Measurements from ENCODE around the gene KCNH4. TPM values are rescaled to one million over a fixed set of nuclear protein-coding genes. Genes with fewer than 3 reads are reported as not detected.

The KCNH4 gene
- total RNA-seq, 2 experiments from 2014 or later = not detected

DNA sequence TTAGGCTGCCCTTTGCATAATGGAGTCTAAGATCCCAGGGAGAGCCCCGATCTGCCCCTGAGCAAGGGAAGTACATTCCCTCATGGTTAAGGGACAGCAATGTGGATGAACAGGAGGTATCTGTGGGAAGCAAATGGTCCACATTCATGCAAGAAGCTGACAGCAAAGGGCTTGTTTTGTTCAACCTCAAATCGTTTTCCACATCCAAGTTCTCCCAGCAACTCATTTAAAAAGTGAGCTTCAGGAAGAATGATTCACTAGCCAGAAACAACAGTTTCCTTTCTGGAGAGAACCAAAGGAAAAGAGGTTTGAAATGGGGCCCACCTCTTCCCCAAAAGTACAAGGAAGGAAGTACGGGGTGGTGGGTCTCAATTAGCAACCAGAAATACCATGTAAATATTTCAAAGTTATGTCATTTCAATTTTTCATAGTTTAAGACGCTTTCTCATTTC lies 48.9 kb downstream of the KCNH4 start:
- H2AFZ ChIP-seq (ENCODE audit: low read length) = no peak overlapping the region
- BruUV-seq (replicated peaks) = no TSS peak
- 0 out of 2 replicates have a peak, but pooled peaks cover 5% of the 10 kb centered on the region for H4K20me1 ChIP-seq (ENCODE audit: insufficient read depth, low read length)
- H3K27ac ChIP-seq (ENCODE audit: low read depth, low read length, poor library complexity, severe bottlenecking) = peak overlapping the region; percentile 94
- intact Hi-C loops (cut with micrococcal nuclease; ENCODE audit: unreplicated experiment) = loop anchor here (5.0 kb wide), 2 partner anchors 50 to 405 kb away; partner anchors contain the start of genes KCNH4 and NAGLU
- H3K4me2 ChIP-seq (ENCODE audit: low read length) = peak overlapping the region; percentile 85
- ChIA-PET CTCF (ENCODE audit: unreplicated experiment) (interaction anchor here (2.3 kb wide), 1 partner anchor 12 kb away, joined by 12 read pairs; the partner anchor contains the start of gene KAT2A), POLR2A (interaction anchor here (1.0 to 1.7 kb wide), 3 partner anchors 11 to 22 kb away, joined by 4 to 8 read pairs (median 6); partner anchors contain the start of gene KAT2A)
- peaks cover 71% of the 10 kb centered on the region for H3K36me3 ChIP-seq (ENCODE audit: insufficient read depth, low read length)
- peaks cover 54% of the 10 kb centered on the region for H3K79me2 ChIP-seq (ENCODE audit: insufficient read depth, low read depth, low read length)
- DNase-seq (ENCODE audit: low spot score) = no peak
- TF ChIP-seq, protein P1, sequence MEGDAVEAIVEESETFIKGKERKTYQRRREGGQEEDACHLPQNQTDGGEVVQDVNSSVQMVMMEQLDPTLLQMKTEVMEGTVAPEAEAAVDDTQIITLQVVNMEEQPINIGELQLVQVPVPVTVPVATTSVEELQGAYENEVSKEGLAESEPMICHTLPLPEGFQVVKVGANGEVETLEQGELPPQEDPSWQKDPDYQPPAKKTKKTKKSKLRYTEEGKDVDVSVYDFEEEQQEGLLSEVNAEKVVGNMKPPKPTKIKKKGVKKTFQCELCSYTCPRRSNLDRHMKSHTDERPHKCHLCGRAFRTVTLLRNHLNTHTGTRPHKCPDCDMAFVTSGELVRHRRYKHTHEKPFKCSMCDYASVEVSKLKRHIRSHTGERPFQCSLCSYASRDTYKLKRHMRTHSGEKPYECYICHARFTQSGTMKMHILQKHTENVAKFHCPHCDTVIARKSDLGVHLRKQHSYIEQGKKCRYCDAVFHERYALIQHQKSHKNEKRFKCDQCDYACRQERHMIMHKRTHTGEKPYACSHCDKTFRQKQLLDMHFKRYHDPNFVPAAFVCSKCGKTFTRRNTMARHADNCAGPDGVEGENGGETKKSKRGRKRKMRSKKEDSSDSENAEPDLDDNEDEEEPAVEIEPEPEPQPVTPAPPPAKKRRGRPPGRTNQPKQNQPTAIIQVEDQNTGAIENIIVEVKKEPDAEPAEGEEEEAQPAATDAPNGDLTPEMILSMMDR (conservative IDR thresholded peaks at IDR 0.05; ENCODE audit: low read length) = no peak
- peak overlapping the region; percentile 43 for H3K4me3 ChIP-seq (ENCODE audit: low read depth, low read length, poor library complexity, severe bottlenecking)
- H3K9me3 ChIP-seq (ENCODE audit: low read length) = no peaks in the 10 kb centered on the region
- H3K4me1 ChIP-seq (ENCODE audit: insufficient read depth, low read length, poor library complexity, severe bottlenecking) = peaks cover 65% of the 10 kb centered on the region
- no peaks in the 10 kb centered on the region for H3K9me2 ChIP-seq (ENCODE audit: insufficient read depth, low read length)

DNA sequence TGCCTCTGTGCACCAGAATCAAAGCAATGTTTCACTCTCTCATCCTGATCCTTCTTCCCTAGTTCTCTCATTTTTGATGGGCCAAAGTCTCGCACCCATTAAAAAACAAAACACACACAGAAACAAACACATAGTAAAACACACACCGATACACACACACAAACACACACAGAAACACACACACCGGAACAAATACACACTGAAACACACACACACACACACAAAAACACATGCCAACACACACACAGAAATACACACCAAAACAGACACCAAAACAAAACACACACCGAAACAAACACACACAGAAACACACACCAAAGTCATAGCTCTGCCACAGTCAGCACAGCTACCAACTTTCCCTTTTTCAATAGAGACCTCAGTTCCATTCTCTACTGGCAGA lies 49.7 kb downstream of the KCNH4 start:
- TF ChIP-seq EZH2phosphoT487 (IDR thresholded peaks at IDR 0.05; ENCODE audit: borderline replicate concordance, low read depth, low read length) = no peak
- TF ChIP-seq, protein P1 (conservative IDR thresholded peaks at IDR 0.05; ENCODE audit: low read length) = no peak
- no peak overlapping the region for H3K4me3 ChIP-seq (ENCODE audit: low read depth, low read length, poor library complexity, severe bottlenecking)
- peaks cover 57% of the 10 kb centered on the region for H3K4me1 ChIP-seq (ENCODE audit: insufficient read depth, low read length, poor library complexity, severe bottlenecking)
- H3K4me2 ChIP-seq (ENCODE audit: low read length) = peak overlapping the region; percentile 85
- H3K9me2 ChIP-seq (ENCODE audit: insufficient read depth, low read length) = no peaks in the 10 kb centered on the region
- intact Hi-C loops (cut with micrococcal nuclease; ENCODE audit: unreplicated experiment) = loop anchor here (5.0 kb wide), 2 partner anchors 51 to 406 kb away; partner anchors contain the start of genes KCNH4 and NAGLU
- CTCF ChIA-PET (ENCODE audit: unreplicated experiment) = interaction anchor here (1.1 to 2.3 kb wide), 2 partner anchors 11 to 267 kb away, joined by 3 to 12 read pairs; partner anchors contain the start of gene KAT2A
- DNase-seq (ENCODE audit: low spot score) = no peak
- BruUV-seq (replicated peaks) = no TSS peak
- peaks cover 46% of the 10 kb centered on the region for H3K79me2 ChIP-seq (ENCODE audit: insufficient read depth, low read depth, low read length)
- POLR2A ChIA-PET = no interaction called here
- no peaks in the 10 kb centered on the region for H3K9me3 ChIP-seq (ENCODE audit: low read length)
- H2AFZ ChIP-seq (ENCODE audit: low read length) = no peak overlapping the region
- 0 out of 2 replicates have a peak, but pooled peaks cover 5% of the 10 kb centered on the region for H4K20me1 ChIP-seq (ENCODE audit: insufficient read depth, low read length)
- H3K27ac ChIP-seq (ENCODE audit: low read depth, low read length, poor library complexity, severe bottlenecking) = peak overlapping the region; percentile 94
- H3K36me3 ChIP-seq (ENCODE audit: insufficient read depth, low read length) = peaks cover 69% of the 10 kb centered on the region

All from OCI-LY7 (cell line).